GM20000 (cell line): Measurements from ENCODE around the gene VEGFA.

Source experiments
- DNase-seq: peaks from one replicate; pipeline ENCODE4 v3.0.0; 2012; ENCODE audit warnings: low spot score
- TF ChIP-seq, protein P1 (sequence below): IDR thresholded peaks from 2 replicates; pipeline ENCODE4 v1.5.1; 2012; ENCODE audit warnings: mild to moderate bottlenecking, control low read depth; ENCODE audit errors: extremely low read depth, missing control alignments

VEGFA gene

DNA sequence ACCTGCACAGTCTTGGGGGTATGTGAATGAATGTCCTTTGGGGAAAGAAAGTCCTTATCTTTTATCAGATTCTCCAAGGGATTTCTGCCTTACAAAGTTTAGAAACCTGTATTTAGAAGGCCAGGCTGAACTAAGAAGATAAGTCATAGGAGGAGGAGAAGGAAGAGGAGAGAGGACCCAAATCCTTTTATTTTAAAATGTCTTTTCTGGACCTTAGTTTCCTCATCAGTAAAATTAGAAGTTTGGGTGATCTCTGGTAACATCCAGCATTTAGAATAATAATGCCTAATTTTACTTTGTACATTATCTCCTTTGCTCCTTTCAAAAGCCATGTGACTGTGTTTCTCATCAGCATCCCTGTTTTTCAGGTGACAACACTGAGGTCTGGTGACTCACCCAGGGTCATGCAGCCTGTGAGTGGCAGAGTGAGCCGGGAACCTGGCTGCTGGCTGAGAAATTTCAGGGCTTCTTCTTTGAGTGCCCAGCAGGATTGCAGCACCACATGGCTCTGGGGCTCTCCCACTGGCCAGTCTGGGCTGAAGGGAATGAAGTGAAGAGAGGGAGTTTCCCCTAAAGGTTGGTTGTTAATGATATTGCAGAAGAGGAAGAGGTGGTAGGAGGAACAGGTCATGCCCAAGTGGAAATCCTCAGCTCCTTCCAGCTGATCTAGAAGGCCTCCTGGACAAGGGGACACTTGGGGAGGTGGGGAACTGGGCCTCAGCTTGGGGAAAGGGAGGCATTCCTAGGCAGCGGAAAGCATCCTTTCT is 34.0 kb downstream of the VEGFA start:
- TF ChIP-seq, protein P1, sequence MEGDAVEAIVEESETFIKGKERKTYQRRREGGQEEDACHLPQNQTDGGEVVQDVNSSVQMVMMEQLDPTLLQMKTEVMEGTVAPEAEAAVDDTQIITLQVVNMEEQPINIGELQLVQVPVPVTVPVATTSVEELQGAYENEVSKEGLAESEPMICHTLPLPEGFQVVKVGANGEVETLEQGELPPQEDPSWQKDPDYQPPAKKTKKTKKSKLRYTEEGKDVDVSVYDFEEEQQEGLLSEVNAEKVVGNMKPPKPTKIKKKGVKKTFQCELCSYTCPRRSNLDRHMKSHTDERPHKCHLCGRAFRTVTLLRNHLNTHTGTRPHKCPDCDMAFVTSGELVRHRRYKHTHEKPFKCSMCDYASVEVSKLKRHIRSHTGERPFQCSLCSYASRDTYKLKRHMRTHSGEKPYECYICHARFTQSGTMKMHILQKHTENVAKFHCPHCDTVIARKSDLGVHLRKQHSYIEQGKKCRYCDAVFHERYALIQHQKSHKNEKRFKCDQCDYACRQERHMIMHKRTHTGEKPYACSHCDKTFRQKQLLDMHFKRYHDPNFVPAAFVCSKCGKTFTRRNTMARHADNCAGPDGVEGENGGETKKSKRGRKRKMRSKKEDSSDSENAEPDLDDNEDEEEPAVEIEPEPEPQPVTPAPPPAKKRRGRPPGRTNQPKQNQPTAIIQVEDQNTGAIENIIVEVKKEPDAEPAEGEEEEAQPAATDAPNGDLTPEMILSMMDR = no peak
- DNase-seq = no peak

DNA sequence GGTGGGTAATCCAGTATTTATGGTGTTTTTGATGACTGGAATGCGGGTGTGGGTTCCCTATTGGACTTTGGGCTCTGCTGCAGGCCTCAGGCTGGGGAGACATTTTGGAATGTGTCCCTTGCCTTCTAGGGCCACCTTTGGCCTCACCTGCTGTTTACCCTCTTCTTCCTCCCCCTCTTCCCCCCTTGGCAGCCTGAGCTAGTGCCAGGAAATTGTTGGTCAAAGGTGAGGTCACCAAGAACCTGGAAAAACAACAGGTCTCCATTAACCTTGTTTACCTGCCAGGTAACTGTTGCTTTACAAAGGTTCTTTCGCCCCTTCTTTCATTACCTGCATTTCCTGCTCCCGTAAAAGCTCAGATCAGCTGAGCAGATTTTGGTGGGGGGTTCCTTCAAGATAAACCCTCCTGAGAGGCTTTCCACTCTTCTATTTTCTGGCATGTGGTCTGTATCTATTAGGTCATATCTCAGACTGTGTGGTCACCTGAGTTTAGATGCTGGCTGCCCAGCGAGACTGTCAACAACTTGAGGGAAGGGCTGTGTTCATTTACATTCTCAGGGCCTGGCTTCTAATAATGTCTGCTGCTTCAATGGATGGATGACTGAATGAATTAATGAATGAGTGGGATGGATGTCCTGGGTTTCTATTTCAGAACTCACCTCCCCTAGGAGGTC is 34.7 kb downstream of the VEGFA start:
- TF ChIP-seq, protein P1 = no peak
- no peak for DNase-seq

DNA sequence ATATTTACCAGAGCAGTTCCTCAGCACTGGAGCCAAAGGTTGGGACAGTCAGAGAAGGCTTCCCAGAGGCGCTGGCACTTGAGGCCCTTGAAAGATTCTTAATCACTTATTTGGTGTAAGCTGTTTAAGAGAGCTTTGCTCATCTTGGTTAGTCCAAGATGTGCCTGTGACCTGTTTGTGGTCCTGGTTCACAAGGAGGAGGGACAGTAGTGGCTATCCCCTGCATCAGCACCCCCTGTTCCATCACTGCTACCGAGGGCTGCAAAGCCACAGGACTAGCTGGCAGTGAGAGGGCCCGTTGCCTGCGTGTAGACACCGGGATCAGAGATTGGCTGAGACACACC is 35.7 kb downstream of the VEGFA start:
- no peak for DNase-seq
- TF ChIP-seq, protein P1 = no peak

DNA sequence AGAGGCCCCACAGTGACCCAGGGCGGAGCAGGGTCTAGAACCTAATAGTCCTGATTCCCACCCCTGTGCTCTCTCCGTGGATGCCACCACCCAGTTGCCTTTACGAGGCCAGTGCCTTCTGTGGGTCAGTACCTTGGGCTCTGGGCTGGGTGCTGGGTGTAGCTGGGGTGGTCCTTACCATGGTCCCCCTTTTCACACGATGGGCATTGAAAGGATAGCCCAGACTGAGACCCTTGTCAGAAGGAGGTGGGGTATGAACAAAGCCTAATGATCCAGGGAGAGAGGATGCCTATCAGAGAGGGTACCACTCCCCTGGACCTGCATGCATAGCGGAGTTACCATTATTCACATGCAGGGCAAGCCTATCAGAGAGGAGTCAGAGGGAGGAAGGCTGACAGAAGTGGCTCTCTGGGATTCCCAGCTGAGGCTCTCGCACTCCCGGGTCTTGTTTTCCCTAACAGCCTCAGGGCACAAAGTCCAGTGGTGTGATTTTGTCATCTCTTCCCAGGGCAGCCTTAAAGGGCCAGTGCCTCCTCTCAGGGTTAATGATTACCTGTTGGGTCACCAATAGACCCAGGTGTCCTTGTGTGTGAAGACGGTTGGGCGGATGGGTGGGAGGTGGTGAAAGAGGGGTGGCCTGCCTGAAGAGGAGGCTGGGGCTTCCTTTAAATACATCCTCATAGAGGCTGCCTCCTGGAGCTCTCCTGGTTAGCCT is 36.2 kb downstream of the VEGFA start:
- TF ChIP-seq, protein P1 = no peak
- no peak for DNase-seq

DNA sequence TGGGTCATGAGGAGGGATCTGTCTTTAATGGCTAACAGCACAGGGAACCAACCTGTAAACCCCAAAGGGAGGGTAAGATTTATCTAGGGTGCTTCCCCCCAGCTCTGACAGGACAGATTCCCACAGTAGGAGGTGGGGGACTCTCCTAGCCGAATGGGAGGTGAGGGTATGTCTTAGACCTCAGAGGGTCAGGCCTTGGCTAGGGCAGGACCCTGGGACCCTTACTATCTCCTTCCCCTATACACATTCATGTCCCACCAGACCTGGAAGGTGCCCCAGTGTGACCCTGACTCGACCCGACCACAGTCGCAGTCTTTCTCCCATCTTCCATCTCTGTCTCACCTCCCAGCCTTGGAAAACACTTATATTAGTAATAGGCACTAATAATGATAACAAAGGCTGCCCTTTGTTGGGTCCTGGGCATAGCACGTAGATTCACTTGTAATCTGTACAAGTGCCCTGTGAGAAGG is 36.8 kb downstream of the VEGFA start:
- no peak for DNase-seq
- TF ChIP-seq, protein P1 = no peak

DNA sequence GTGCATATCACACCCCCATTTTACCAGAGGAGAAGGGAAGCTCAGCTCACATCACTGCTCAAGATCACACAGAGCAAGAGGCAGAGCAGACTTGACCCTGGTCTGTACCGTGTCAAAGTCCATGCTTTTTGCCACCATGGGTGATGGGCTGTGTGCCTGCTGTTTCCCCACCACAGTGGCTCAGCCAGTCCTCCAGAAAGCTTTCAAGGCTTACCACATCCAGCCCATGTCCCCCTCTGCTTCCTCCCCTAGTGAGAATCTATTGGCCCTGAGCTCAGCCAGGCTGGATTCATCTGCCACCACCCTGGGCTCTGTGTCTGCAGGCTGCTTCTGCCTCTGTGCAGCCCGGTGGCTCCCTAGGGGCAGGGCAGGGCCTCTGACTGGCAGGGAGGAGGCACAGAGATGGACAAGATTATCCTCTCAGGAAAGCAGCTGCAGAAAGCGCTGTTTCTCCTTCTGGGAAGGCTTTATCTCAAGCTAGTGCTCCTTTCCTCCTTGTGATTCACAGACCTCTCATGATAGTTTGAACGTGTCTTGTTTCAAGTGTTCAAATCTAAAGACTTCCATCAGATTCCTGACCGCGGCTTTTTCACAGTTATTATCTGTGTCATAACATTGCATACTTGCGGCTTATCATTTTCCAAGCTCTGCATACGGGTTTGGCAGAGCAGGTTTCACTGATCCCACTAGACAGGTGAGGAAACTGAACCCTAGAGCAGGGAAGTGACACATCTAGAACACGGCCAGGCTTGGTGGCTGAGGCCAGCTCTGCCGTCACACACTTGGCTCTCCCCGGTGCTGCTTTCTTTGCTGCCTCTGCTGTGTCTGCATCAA is 37.4 kb downstream of the VEGFA start:
- DNase-seq = no peak
- TF ChIP-seq, protein P1 = no peak

DNA sequence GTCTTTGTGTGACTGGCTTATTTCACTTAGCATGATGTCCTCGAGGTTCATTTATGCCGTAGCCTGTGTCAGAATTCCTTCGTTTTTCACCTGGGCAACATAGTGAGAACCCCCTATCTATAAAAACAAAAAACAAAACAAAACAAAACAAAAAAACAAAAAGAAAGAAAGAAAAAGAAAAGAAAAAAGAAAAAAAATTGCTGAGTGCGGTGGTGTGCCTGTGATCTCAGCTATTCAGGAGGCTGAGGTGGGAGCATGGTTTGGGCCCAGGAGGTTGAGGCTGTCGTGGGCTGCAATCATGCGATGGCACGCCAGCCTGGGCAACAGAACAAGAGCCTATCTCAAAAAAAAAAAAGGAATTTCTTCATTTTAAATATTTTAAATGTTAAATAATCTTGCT is 38.4 kb downstream of the VEGFA start:
- TF ChIP-seq, protein P1 = no peak
- DNase-seq = no peak
